HL-60 (cell line): Measurements from ENCODE around the gene POLR2H.

ENCODE experiments used
- DNase-seq, 2 experiments: peaks; one replicate each; pipeline ENCODE4 v3.0.0-alpha.2; 2010 to 2020; ENCODE audit warnings: low read depth in 1 of 2, low spot score in 1 of 2
- H3K27ac ChIP-seq: fragments of 250-450 bp; sonication (Bioruptor Pico); replicated peaks from 2 replicates; pipeline ENCODE4 v1.5.1; 2020; ENCODE audit warnings: mild to moderate bottlenecking, moderate library complexity
- H3K27me3 ChIP-seq: fragments of 250-450 bp; sonication (Bioruptor Pico); 2 replicates; pipeline ENCODE4 v1.5.1; 2021; ENCODE audit warnings: mild to moderate bottlenecking, moderate library complexity; ENCODE audit not compliant: insufficient read depth, poor library complexity, severe bottlenecking
- H3K4me3 ChIP-seq: replicated peaks from 2 replicates; pipeline ENCODE4 v1.5.1; 2011; ENCODE audit warnings: mild to moderate bottlenecking, control low read depth, low read length; ENCODE audit not compliant: insufficient read depth
- CTCF ChIP-seq: IDR thresholded peaks from one replicate; pipeline ENCODE4 v1.5.1; 2011; ENCODE audit warnings: low read length, control low read depth, inconsistent platforms; ENCODE audit not compliant: insufficient read depth
- GABPA ChIP-seq: IDR thresholded peaks from 2 replicates; pipeline ENCODE4 v1.6.1; 2012; ENCODE audit warnings: low read depth
- POLR2AphosphoS5 ChIP-seq: IDR thresholded peaks from 2 replicates; pipeline ENCODE4 v1.6.1; 2012; ENCODE audit warnings: low read depth
- SPI1 ChIP-seq: IDR thresholded peaks from 2 replicates; pipeline ENCODE4 v1.6.1; 2012; ENCODE audit warnings: low read depth, mild to moderate bottlenecking, borderline replicate concordance
- TF ChIP-seq, protein P1 (sequence below): IDR thresholded peaks from 2 replicates; pipeline ENCODE4 v1.6.1; 2012; ENCODE audit warnings: low read depth; ENCODE audit not compliant: insufficient replicate concordance

The POLR2H gene

GRCh38 chr3:184355261-184356040 lies 6.1 kb upstream of the POLR2H start:
- no peak overlapping the region for H3K4me3 ChIP-seq
- no peaks in the 10 kb centered on the region for H3K27me3 ChIP-seq
- no peak overlapping the region for H3K27ac ChIP-seq
- no peak for TF ChIP-seq CTCF
- TF ChIP-seq, protein P1, sequence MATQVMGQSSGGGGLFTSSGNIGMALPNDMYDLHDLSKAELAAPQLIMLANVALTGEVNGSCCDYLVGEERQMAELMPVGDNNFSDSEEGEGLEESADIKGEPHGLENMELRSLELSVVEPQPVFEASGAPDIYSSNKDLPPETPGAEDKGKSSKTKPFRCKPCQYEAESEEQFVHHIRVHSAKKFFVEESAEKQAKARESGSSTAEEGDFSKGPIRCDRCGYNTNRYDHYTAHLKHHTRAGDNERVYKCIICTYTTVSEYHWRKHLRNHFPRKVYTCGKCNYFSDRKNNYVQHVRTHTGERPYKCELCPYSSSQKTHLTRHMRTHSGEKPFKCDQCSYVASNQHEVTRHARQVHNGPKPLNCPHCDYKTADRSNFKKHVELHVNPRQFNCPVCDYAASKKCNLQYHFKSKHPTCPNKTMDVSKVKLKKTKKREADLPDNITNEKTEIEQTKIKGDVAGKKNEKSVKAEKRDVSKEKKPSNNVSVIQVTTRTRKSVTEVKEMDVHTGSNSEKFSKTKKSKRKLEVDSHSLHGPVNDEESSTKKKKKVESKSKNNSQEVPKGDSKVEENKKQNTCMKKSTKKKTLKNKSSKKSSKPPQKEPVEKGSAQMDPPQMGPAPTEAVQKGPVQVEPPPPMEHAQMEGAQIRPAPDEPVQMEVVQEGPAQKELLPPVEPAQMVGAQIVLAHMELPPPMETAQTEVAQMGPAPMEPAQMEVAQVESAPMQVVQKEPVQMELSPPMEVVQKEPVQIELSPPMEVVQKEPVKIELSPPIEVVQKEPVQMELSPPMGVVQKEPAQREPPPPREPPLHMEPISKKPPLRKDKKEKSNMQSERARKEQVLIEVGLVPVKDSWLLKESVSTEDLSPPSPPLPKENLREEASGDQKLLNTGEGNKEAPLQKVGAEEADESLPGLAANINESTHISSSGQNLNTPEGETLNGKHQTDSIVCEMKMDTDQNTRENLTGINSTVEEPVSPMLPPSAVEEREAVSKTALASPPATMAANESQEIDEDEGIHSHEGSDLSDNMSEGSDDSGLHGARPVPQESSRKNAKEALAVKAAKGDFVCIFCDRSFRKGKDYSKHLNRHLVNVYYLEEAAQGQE, result no peak
- no peak for DNase-seq

DNA sequence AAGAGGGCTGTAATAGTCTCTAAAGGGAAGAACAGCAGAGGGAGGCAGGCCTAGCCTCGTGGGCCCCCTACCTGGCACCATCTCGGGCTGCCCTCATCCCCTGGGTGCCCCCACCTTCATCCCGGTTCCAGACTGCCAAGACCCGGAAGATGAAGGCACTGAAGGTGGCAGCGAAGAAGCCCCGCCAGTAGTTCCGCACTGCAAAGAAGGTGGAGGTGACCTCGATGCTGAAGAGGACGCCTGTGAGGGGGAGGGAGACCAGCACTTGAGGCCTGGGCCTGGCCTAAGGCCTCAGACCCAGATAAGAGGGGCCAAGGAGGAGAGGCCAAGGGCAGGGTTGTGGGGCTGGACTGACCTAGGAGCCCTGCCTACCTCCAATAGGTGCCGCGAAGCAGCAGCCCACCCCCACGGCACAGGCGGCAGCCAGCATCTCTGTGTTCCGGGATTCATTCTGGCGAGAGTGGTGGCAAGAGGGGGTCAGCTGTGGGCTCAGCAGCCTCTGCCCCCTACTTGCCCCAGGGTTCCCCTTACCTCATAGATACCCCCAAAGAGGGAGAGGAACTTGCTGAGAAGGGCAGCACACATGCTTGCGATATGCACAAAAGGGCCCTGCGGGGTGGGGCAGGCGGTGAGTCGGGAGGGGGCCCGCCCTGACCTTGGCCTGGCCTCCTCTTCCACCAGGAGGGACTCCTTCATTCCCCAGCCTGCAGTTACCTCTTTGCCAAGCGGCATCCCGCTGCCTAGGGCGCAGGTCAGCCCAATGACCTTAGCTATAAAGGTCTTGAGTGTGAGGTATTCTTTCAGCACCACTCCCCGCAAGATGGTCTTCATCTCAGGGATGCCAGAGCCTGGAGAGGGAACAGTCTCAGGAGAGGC lies 4.0 kb upstream of the POLR2H start:
- TF ChIP-seq CTCF (no peak), SPI1 (no peak), POLR2AphosphoS5 (no peak), GABPA (no peak)
- TF ChIP-seq, protein P1, result no peak
- no peak for DNase-seq
- Histone ChIP-seq H3K4me3 (no peak overlapping the region), H3K27ac (no peak overlapping the region), H3K27me3 (no peaks in the 10 kb centered on the region)

DNA sequence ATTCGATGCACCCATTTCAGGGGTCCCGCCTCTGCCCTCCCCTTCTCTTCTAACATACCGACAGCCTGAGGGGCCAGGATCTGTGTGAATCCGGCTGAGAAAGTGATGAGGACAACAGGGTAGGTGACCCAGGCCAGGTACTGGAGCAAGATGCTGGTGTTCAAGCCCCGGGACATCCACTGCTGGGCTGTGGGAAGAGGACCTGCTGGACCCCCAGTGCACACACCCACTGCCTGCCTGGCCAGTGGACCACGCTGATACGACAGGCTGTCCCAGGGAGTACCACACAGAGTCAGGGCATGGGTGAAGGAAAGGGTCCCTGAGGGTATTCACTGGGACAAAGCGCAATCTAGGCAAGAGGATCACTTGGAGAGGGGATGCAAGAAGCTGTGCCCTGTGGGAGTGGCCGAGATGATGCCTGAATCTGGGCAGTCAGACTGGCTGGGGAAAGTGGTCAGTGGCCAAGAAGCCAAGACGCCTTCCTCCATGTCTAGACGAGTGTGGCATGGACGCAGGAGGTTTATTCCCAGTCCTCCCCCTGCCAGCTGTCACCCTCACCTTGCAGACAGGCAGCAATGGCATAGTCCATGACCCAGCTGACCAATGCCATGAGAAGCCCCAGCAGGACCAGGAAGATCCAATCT lies 3.3 kb upstream of the POLR2H start:
- no peak for DNase-seq
- no peaks in the 10 kb centered on the region for H3K27me3 ChIP-seq
- TF ChIP-seq, protein P1, result no peak
- no peak for TF ChIP-seq CTCF
- TF ChIP-seq POLR2AphosphoS5, result no peak
- TF ChIP-seq SPI1, result no peak

More for the DNA sequence above, 3.3 kb upstream of the POLR2H start:
- H3K27ac ChIP-seq, result no peak overlapping the region
- H3K4me3 ChIP-seq, result no peak overlapping the region
